Stimulated activated CD8-positive, alpha-beta memory T cell treated with anti-CD3 and anti-CD28 coated beads, Interleukin-7, amount 100 ng/mL, for 48 hours (primary cell): ENCODE measurements around the gene OGDH.

Experiments
- DNase-seq, 2 donors: peaks; one replicate each; pipeline ENCODE4 v3.0.0-alpha.2; 2020; ENCODE audit warnings: low read depth in 1 of 2; ENCODE audit errors: extremely low read depth in 1 of 2

Gene OGDH

DNA sequence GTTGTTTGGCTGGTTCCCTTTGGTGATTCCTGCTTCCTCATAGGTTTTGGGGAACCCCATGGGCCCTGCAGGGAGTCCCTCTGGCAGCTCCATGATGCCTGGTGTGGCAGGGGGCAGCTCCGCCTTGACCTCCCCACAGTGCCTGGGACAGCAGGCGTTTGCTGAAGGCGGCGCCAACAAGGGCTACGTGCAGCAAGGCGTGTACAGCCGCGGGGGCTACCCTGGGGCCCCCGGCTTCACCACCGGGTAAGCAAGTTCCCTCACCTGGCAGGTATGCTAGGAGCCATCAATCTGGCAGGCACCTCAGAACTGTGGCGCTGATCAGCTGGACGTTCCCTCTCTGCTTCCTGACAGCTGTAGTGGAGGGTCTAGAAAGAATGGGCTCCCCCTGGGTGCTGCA, 150.5 kb downstream of the OGDH start:
- DNase-seq, result no peak

DNA sequence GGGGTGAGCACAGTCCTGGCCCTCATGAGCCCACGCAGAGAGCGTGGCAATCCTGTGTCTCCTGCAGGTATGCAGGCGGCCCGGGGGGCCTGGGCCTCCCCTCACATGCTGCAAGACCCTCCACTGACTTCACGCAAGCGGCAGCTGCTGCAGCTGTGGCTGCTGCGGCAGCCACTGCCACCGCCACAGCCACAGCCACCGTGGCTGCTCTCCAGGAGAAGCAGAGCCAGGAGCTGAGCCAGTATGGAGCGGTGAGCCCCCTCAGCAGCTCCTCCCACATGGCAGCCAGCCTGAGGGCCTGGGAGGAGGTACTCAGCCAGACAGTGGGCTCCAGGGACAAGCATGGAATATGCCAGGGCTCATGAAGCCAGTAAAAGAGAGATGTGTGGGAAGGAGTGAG, 150.9 kb downstream of the OGDH start:
- DNase-seq, result no peak

DNA sequence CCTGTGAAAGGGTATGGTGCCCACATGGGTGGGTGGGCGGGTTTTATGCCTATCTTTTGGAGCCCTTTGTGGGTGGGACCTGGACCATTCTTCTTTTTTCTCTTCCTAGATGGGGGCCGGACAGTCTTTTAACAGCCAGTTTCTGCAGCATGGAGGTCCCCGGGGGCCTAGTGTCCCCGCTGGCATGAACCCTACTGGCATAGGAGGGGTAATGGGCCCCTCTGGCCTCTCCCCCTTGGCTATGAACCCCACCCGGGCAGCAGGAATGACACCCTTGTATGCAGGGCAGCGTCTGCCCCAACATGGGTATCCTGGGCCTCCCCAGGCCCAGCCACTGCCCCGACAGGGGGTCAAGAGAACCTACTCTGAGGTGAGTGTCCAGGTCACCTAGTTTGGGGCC, 151.3 kb downstream of the OGDH start:
- DNase-seq, result no peak
